KBM-7 (cell line): ENCODE measurements around the gene ADAMTS13.

ENCODE experiments used
- DNase-seq: peaks from one replicate; pipeline ENCODE4 v3.0.0-alpha.2; 2015
- in situ Hi-C: fragments of 300-500 bp; cut with MboI; formaldehyde crosslinking; loops from 2 replicates; pipeline ENCODE4 v1.14.3; 2020; ENCODE audit warnings: low sequenced_read_pairs, low pct_unique_long_range_greater_than_20kb, mixed read lengths

ADAMTS13 gene

DNA sequence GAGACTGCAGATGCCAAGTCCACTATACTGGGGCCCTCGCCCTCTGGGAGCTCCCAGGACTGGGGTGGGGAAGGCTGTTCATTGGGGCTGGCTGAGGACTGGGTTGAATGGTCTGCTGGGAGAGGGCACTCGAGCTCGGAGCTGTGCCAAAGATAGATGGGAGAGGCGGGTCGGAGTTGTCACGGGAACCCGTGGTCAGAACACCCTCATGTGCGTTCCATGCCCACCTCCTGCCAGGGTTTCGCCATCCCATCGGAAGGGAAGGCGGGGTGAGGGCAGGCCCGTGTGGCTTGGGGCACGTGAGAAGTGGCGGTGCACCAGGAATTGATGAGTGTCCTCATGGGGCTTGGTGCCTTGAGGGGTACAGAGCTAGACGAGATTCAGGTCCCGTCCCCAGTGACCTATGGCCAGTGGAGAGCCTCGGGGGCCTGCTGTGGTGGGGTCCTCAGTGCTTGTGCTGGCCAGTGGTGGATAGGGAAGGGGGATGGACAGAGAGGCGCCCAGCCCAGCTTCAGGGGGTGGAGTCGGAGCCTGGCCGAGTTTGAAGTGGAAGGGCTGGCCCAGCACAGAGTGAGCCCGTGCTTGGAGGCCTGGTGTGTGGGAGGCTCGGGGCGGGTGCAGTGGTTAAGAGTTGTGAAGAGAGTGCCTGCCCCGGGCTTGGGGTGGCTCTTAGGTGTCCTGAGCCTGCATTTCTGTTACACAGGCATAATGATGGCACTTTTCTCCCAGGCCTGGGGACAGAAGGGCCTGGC lies 41.9 kb downstream of the ADAMTS13 start:
- no peak for DNase-seq

DNA sequence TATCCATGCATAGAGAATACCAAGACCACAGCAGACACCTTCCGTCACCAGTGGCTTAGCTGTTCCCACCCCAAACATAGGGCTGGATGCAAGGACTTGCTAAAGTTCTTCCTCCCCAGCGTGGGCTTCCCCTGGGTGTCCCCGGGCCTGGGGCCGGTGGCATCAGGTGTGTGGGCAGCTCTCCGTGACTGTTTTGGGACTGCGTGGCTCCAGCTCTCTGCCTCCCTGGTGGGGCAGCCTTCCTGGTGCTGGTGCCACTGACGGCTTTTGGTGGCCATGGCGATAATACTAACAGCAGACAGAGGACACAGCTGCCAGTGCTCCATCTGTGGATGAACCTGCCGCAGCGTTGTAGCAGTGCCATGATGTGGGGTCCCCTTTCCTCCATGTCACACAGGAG lies 42.5 kb downstream of the ADAMTS13 start:
- DNase-seq, result no peak

More for the DNA sequence above, 41.9 kb downstream of the ADAMTS13 start:
- in situ Hi-C loops, result no loop called here

DNA sequence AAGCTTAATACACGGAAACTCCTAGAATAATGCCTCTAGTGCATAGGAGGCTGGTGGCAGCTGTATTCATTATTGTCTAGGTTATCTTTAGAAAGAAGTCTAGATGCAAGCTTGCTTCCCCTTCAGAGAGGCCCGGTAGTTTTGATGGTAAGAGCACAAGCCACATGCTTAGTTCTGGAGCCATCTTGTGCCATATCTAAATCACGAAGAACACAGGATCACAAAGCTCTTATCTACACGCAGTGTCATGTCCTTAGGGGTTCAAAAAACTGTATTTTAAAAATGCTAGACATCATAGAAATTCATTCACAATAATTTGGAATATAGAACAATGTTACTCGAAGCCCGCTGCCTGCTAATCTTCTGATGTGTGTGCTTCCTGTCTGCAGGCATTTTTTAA lies 43.8 kb downstream of the ADAMTS13 start:
- in situ Hi-C loops, result no loop called here

More for the DNA sequence above, 42.5 kb downstream of the ADAMTS13 start:
- in situ Hi-C loops, result no loop called here

DNA sequence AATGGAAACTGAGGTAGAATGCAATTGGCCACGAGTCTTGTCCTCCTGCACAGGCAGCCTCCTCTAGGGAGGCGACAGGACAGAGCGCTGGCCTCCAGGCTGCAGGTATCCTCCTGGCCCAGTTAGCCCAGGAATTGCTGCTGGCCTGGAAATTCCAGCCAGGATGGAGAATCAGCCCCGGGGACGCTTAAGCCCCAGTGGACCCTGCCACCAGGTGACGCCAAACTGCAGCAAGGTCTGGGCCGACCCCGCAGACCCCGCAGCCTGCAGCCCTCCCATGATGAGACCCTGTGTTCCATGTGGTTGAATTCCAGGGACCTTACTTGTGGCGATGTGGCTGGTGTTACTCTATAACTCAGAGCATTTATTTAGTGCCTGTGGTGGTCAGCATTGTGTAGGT lies 44.9 kb downstream of the ADAMTS13 start:
- in situ Hi-C loops, result no loop called here
- DNase-seq, result no peak

More for the DNA sequence above, 43.8 kb downstream of the ADAMTS13 start:
- no peak for DNase-seq

DNA sequence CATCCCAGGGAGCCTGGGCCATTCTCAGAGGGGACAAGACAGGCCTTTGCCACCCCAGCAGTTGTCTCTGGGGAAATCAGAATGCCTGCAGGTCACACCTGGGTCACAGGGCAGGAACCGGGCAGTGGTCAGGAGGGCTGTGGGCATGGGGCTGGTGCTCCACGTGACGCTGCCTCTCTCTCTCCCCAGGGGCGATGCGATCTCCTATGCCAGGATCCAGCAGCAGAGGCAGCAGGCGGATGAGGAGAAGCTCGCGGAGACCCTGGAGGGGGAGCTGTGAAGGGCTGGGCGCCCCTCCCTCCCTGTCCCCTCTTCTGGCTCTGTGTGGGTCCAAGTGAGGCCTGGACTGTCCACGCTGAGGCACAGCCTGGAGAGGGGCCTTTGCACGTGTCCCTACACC lies 46.2 kb downstream of the ADAMTS13 start:
- in situ Hi-C loops, result no loop called here
- no peak for DNase-seq

DNA sequence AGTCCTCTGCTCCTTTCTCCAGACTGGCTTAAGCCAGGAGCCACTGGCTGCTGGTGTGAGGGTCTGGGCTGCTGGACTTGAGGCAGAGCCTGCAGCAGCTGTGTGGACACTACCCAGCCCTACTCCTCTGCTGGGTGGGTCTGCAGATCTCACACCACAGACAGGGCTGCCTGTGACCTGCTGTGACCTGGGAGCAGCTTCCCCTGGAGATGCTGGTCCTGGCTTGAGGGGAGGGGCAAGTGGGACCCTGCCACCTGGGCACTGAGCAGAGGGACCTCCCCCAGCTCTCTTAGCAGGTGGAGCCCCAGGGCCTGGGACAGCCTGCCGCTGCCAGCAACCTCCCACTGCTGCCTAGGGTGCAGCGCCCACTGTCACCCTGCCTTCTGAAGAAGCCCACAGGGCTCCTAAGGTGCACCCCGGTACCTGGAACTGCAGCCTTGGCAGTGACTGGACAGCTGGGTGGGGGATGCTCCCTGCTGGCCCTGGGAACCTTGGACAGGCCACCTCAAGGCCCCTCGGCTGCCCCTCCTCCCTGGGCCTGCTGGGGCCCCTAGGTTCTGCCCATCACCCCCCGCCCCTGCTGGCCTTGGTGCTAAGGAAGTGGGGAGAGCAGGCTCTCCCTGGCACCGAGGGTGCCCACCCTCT lies 46.7 kb downstream of the ADAMTS13 start:
- no peak for DNase-seq
- in situ Hi-C loops, result no loop called here

DNA sequence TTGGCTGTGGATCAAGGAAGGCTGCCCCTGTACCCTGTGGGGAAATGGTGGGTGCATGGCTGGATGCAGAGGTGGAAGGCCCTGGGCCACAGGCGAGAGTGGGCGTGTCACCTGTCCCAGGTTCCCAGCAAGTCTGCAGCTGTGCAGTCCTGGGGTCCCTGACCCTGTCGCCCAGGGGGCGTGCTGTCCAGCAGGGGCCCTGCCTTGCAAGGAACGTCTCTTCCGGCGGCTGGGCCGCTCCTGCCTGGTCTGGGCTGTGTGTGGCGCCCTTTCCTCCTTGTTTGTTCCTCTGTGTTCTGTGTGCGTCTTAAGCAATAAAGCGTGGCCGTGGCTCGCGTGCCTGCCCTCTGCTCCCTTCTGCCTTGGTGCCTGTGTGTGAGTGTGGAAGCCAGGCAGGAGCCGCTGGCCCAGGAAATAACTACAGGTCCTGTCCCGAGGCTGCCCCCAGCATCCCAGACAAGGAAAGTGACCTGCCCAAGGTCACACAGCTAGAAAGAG lies 48.3 kb downstream of the ADAMTS13 start:
- no peak for DNase-seq
- in situ Hi-C loops, result no loop called here

DNA sequence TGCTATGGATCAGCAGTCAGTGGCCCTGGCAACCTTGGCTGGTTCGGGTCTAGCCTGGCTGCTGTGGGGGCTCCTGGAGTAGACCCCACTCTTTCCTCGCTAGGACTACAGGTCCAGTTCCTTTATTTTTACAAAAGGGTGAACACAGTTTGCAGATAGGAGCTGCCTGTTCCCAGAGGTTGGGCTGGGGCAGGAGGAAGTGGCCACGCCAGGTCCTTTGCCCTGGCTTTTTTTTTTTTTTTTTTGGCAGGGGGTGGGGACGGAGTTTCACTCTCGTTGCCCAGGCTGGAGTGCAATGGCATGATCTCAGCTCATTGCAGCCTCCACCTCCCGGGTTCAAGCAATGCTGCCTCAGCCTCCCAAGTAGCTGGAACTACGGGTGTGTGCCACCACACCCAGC lies 48.8 kb downstream of the ADAMTS13 start:
- in situ Hi-C loops, result no loop called here
- DNase-seq, result no peak

DNA sequence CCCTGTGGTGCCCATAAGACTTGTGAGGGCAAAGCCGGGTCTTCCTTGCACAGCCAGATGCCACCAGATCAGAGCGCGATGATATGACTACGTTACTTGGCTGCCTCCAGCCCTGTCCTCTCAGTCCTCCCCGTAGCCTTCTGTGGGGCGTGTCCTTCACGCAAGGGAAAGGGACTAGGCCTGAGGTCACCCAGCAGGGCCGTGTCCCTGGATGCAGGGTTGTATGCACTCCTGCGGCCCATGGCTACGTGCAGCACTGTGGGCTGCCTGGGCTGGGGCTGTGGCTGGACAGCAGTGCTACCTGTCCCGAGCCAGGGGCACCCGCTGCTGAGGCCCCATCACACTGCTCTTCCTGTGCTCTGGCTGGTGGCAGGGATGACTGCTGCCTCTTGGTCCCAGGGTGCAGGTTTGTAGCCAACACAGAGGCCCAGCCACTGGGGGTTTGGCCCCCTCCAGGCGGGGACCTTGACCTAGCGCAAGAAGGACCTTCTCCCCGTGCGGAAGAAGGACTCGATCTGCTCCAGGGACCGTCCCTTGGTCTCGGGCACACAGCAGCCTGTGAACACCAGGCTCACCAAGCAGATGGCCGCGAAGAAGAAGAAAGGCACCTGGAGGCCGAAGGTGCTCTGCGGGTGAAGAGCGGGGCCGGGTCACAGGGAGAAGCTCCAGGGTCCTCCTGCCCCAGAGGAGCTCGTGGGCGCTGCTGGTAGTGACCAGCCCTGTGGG lies 49.5 kb downstream of the ADAMTS13 start:
- in situ Hi-C loops, result no loop called here
- DNase-seq, result no peak

DNA sequence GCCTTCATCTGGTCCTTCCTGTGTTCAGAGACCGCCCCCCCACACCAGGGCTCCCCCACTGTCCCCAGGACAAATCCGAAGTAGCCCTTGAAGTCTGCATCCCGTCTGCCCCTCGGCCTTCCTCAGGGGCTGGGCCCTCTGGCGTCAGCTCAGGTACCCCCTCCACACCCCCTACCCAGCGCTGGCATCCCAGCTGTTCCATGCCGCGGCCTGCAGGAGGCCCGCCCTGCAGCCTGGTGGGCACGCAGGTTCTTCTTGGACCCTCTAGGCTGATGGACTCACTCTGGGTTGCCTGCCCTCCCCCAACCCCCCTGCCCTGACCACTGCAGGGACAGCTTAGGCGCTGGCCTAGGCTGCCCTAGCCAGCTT lies 50.1 kb downstream of the ADAMTS13 start:
- DNase-seq, result no peak
- in situ Hi-C loops, result no loop called here

DNA sequence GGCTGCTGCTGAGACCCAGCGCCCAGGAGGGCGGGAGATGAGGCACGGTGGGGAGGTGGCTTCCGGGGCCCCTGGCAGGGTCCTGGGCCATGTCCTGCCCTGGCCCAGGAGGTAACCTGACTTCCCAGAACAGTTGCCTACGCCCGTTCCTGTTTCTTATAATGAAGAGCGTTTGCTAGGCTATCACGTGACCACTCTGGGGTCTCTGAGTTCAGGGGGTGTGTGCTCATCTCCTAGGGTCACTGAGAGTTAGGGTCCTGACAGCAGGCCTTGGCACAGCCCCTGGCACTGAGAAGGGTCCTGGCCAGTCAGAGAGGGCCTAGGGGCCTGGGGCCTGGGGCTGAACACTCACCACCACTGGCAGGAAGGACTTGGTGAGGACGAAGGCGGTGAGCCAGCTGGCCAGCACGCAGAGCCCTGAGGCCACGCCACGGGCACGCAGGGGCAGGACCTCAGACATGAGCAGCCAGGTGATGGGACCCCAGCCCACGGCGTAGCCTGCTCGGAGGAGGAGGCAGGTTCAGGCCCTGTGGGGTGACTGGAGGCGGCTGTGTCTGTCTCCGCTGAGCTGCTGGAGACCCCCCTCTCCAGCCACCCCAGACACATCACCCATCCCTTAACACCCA lies 50.7 kb downstream of the ADAMTS13 start:
- no peak for DNase-seq
- in situ Hi-C loops, result no loop called here

DNA sequence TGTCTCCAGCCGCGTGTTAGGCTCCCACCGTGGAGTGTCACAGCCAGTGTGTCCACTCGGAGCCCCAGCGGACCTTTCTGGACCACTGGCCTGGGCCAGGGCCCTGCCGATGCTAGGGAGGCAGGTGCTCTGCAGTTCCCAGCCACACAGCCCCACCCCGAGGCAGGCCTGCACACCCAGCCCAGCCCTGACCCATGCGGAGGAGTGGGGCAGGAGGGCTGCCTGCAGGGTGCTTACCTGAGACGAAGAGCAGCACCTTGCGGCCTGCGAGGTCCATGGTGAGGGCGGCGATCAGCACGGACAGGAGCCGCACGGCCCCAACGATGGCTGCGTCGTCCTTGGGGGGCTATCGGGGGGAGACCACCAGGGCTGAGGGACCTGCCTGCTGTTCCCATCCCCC lies 51.6 kb downstream of the ADAMTS13 start:
- DNase-seq, result no peak
- in situ Hi-C loops, result no loop called here

DNA sequence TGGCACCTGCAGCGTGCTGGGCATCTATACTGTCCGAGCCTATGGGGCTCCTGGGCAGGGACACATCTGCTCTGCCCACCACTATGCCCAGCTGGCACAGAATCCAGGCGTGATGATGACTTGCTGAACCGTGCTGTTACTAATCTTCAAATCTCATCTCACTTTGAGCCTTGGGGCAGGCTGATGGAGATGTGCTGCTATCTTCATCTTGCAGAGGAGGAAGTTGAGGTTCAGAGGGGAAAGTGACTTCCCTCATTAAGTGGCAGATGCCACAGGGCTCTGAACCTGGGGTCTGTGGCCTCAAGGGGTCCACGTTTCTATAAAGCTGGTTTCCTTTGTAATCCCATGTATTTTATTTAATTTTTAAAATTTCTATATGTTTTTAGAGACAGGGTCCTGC lies 52.0 kb downstream of the ADAMTS13 start:
- DNase-seq, result peak; percentile 85
- in situ Hi-C loops, result no loop called here

DNA sequence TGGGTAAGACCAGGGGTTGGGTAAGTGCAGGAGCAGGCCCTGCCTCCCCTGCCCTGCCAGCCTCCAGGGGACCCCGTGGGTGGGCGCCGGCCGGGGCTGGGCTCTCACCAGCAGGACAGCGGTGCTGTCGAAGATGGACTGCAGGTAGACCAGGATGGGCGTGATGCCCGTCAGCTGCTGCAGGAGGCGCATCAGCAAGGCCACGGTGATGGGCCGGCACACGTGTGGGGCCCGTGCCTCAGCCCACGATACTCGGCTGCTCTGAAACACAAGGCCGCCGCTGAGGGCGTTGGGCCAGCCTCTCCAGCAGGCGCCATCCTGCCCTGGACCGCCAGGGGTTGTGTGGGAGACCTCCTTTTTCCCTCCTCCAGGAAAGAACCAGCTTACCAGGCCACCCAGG lies 52.7 kb downstream of the ADAMTS13 start:
- in situ Hi-C loops, result no loop called here
- DNase-seq, result no peak

DNA sequence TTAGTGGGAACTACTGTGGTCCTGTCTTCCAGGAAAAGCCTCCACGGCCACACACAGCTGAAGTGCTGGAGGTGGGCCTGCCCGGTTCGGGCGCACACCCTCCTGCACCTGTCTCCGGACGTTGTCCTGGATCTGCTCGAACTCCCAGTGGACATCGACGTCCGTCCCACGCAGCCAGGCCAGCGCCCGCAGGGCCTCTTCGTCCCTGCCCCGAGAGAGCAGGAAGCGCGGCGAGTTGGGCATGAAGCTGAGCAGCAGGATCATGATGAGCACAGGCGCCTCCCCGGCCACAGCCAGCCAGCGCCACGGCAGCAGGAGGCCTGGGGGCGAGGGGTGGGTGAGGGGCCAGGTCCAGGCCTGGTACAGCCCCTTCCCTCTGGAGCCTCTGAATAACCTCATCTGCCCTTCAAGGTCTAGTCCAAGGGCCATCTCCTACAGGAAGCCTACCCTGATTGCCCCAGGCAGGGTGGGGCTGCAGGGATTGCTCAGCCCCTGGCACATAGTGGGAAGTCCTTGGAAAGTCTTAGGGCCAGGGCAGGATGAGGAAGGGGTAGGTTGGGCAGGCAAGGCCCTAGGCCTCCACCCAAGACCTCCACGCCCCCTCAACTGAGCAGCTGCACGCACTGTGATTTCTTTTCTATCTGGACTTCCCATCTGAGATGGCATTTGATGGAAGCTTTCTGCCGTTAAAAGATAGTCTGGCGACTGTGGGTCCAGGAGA lies 53.3 kb downstream of the ADAMTS13 start:
- DNase-seq, result no peak
- in situ Hi-C loops, result no loop called here

DNA sequence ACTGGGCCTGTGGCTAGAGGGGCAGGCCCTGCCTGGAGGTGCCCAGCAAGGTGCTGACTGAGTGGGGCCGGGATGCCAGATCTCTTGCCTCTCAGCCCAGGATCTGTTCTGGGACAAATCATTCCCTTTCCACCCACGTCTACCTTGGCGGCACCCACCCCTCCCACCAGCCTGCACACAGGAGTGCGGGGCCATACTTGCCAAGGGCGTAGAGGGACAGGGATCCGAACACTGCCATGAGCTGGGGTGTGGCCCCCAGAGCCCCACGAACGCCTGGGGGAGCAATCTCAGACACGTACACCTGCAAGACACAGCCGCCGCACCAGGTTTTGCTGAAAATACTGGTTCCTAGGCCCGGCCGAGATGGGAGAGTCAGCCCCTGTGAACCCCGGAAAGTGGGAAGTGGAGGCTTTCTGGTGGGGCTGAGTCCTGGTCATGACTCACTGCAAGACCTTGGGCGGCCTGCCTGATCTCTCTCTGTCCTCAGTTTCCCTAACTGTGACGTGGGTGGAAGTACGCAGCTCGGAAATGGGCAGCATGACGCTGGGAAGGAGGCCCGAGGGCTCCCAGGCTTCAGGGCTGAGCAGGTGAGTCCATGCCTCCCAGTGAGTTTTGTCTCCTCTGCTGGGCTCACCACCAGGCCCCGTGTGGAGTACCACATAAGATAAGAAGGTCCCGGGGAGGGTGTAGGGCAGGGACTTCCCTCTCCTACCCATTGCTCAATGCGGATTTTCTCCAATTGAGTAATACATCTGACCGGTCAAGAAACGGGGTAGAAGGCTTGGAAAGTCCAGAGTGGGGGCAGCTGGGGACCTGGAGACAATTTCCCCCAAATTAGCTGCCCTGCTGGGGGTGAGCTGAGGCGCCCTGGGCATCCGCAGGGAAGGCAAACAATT lies 54.1 kb downstream of the ADAMTS13 start:
- no peak for DNase-seq
- in situ Hi-C loops, result no loop called here

DNA sequence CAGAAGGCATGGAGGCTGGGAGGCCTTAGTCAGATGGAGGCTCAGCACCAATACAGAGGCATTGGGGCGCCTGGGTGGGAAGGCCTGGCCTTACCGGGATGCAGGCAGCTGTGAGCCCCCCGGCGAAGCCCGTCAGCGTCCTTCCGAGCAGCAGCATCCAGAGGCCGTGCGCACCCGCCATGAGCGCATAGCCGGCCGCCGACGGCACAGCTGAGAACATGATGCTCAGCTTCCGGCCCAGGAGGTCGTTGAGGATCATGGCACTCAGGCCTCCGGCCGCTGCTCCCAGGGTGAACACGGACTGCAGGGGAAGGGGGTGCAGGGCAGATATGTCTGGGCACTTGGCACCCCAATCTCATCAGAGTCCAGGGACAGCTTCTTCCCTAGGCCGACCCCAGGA lies 54.8 kb downstream of the ADAMTS13 start:
- in situ Hi-C loops, result no loop called here
- DNase-seq, result no peak

DNA sequence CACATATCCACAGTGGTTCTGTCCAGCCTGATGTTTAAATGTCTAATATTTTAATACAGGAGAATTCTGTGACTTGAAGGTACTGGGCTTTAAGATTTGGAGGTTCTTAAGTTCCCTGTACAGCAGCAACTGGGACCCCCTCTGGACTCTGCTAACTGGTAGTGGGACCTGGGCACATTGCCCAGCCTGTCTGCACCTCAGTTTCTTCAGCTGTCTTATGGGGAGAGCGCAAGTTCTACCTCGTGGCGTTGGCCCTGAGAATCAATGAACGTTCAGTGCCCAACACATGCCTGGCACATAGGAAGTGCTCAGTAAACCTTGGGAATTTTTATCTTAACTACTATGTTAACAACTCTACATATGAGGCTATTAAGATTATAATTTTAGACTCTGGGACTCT lies 55.3 kb downstream of the ADAMTS13 start:
- in situ Hi-C loops, result no loop called here
- no peak for DNase-seq
